Measurements from ENCODE around the gene PRR5L. TPM values are rescaled to one million over a fixed set of nuclear protein-coding genes. Genes with fewer than 3 reads are reported as not detected.

The PRR5L gene
- total and polyA plus RNA-seq, 9 of the 15 experiments (the other 6 are each of a cell fraction or from before 2014, with no cell fraction given), result 0.11 to 0.60 (median 0.36) TPM; not detected in 2

DNA sequence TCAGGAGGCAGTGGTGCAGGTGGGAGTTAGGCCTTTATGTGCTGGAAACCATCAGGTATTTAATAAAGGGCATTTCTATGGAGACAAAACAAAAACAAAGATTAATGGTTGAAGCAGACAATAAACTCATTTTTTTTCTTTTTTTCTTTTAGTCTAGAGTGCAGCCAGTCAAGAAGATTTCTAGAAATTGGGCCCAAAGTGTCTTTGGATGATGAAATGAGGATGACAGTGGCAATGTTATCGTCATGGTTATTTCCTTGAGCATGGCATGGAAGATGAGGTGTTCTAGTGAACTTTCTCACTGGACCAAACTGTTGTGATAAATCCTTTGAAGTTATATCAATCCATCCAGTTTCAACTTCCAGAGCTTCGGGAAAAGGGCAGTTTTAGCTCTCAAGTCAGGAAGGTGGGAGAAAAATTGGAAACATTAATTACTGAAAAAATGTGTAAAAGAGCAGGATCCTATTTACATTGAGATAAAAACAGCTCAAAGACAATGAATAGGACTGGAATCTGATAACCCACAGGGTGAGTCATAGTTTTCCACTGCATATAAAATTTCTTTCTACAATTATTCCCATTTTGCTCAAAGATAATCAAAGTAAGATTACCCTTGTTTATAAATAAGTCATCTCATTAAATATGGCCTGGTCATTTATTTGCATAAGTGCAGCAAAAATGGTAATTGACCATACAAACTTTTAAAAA is 33.0 kb downstream of the PRR5L start (continued):
- TF ChIP-seq, protein P1, sequence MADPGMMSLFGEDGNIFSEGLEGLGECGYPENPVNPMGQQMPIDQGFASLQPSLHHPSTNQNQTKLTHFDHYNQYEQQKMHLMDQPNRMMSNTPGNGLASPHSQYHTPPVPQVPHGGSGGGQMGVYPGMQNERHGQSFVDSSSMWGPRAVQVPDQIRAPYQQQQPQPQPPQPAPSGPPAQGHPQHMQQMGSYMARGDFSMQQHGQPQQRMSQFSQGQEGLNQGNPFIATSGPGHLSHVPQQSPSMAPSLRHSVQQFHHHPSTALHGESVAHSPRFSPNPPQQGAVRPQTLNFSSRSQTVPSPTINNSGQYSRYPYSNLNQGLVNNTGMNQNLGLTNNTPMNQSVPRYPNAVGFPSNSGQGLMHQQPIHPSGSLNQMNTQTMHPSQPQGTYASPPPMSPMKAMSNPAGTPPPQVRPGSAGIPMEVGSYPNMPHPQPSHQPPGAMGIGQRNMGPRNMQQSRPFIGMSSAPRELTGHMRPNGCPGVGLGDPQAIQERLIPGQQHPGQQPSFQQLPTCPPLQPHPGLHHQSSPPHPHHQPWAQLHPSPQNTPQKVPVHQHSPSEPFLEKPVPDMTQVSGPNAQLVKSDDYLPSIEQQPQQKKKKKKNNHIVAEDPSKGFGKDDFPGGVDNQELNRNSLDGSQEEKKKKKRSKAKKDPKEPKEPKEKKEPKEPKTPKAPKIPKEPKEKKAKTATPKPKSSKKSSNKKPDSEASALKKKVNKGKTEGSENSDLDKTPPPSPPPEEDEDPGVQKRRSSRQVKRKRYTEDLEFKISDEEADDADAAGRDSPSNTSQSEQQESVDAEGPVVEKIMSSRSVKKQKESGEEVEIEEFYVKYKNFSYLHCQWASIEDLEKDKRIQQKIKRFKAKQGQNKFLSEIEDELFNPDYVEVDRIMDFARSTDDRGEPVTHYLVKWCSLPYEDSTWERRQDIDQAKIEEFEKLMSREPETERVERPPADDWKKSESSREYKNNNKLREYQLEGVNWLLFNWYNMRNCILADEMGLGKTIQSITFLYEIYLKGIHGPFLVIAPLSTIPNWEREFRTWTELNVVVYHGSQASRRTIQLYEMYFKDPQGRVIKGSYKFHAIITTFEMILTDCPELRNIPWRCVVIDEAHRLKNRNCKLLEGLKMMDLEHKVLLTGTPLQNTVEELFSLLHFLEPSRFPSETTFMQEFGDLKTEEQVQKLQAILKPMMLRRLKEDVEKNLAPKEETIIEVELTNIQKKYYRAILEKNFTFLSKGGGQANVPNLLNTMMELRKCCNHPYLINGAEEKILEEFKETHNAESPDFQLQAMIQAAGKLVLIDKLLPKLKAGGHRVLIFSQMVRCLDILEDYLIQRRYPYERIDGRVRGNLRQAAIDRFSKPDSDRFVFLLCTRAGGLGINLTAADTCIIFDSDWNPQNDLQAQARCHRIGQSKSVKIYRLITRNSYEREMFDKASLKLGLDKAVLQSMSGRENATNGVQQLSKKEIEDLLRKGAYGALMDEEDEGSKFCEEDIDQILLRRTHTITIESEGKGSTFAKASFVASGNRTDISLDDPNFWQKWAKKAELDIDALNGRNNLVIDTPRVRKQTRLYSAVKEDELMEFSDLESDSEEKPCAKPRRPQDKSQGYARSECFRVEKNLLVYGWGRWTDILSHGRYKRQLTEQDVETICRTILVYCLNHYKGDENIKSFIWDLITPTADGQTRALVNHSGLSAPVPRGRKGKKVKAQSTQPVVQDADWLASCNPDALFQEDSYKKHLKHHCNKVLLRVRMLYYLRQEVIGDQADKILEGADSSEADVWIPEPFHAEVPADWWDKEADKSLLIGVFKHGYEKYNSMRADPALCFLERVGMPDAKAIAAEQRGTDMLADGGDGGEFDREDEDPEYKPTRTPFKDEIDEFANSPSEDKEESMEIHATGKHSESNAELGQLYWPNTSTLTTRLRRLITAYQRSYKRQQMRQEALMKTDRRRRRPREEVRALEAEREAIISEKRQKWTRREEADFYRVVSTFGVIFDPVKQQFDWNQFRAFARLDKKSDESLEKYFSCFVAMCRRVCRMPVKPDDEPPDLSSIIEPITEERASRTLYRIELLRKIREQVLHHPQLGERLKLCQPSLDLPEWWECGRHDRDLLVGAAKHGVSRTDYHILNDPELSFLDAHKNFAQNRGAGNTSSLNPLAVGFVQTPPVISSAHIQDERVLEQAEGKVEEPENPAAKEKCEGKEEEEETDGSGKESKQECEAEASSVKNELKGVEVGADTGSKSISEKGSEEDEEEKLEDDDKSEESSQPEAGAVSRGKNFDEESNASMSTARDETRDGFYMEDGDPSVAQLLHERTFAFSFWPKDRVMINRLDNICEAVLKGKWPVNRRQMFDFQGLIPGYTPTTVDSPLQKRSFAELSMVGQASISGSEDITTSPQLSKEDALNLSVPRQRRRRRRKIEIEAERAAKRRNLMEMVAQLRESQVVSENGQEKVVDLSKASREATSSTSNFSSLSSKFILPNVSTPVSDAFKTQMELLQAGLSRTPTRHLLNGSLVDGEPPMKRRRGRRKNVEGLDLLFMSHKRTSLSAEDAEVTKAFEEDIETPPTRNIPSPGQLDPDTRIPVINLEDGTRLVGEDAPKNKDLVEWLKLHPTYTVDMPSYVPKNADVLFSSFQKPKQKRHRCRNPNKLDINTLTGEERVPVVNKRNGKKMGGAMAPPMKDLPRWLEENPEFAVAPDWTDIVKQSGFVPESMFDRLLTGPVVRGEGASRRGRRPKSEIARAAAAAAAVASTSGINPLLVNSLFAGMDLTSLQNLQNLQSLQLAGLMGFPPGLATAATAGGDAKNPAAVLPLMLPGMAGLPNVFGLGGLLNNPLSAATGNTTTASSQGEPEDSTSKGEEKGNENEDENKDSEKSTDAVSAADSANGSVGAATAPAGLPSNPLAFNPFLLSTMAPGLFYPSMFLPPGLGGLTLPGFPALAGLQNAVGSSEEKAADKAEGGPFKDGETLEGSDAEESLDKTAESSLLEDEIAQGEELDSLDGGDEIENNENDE (IDR thresholded peaks at IDR 0.05; ENCODE audit: low read depth, low read length), result no peak
- no peak for TF ChIP-seq ZSCAN29 (IDR thresholded peaks at IDR 0.05)
- peak; percentile 95 for TF ChIP-seq FOSL1 (tag; conservative IDR thresholded peaks at IDR 0.05)

All from K562 (cell line).